NOMO-1 treated with dmso at 0.1 percent for 144 hours (cell line): Measurements from ENCODE around the gene MAP4K5.

Experiments used
- DNase-seq: peaks from one replicate; lab custom pipeline; 2025; ENCODE audit not compliant: unreplicated experiment; lab: John Stamatoyannopoulos, UW

MAP4K5 gene

DNA sequence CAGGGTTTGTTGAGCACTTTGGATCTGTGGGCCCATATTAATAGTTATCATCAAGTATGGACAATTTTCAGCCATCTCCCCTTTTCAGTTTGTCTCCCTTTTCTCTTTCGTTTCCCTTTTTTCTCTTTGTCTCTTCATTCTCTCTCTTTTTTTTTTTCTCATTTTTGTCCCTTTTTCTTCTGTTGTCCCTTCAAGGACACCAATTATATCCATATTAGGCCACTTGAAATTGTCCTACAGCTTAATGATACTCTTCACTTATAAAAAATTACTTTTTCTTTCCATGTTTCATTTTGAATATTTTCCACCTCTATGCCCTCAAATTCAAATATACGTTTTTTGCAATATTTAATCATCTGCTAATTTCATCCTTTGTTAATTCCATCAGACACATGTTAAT lies 53.3 kb downstream of the MAP4K5 start:
- no peak for DNase-seq

DNA sequence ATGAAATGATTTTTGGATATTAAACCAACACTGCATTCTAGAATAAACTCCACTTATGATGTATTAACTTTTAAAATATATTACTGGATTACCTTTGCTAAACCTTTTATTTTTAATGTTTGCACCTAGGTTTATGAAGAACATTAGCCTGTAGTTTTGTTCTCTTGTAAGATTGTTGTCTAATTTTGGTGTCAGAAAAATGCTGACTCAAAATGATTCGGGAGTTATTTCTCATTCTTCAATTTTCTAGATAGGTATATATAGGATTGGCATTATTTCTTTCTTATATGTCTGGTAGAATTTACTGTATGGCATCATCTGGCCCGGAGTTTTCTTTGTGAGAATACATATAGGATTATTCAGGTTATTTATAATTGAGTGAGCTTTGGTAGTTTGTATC lies 54.6 kb downstream of the MAP4K5 start:
- no peak for DNase-seq

DNA sequence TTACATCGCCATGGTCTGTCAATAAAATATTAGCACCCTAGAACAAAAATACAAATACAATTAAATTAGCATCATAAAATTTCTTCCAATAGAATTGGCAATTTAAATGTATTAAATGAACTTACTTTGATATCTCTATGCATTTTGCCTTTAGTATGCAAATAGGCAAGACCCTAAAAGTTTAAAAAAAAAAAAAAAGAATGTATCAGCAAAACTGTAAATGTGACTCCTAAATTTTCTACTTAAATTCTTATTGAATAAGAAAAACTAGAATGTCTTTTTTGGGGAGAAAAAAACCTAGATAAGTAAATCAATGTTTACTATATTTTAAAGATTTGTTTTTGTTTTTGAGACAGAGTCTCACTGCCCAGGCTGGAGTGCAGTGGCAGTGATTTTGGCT lies 56.2 kb downstream of the MAP4K5 start:
- DNase-seq = no peak

DNA sequence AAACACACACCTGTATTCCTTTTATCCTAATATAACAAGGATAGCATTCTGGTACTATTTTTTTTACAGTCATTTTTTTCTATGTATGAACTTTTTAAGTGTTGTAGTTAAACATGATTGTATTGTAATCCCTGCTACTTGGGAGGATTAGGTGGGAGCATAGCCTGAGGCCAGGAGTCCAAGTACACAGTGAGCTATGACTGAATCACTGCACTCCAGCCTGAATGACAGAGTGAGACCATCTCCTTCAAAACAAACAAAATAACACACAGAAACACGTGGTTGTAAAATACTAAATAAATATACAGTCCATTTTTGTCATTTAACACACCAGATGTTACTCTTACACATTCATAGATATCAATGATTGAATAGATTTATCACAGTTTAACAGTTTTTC lies 56.9 kb downstream of the MAP4K5 start:
- DNase-seq = no peak

DNA sequence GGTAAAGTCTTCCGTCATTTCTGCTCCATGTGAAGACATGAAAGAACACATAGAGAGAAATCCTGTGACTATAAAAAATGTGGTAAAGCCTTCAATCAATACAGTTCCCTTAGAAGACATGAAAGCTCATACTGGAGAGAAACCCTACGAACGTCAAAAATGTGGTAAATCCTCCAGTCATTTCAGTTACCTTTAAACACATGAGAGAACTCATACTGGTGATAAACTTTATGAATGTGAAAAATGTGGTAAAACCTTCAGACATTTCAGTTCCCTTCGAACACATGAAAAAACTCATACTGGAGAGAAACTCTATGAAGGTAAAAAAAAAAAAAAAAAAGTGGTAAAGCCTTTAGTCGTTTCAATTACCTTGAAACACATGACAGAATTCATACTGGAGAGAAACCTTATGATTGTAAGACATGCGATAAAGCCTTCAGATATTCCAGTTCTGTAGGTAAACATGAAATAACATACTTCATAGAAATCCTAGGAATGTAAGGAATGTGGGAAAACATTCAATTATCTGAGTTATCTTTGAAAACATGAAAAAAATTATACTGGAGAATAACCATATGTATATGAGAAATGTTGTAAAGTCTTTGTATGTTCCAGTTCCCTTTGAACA lies 60.4 kb downstream of the MAP4K5 start:
- no peak for DNase-seq

DNA sequence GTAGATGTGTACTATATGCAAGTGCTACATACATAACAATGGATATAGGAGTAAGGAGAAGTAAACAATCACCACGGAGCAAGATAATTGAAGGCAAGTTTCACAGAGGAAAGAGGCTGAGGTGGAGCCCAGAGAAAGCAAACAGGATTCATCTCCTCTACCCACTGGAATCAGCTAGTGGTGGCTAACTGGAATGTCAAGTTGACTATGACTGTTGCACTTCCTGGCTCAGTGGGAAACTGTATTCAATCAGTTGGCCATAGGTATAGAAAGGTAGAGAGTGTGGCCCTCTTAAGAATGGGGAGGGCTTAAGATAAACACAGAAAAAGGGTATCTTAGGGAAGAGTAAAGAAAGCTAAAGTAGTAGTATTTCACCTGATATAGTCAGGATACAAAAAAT lies 62.4 kb downstream of the MAP4K5 start:
- DNase-seq = no peak

DNA sequence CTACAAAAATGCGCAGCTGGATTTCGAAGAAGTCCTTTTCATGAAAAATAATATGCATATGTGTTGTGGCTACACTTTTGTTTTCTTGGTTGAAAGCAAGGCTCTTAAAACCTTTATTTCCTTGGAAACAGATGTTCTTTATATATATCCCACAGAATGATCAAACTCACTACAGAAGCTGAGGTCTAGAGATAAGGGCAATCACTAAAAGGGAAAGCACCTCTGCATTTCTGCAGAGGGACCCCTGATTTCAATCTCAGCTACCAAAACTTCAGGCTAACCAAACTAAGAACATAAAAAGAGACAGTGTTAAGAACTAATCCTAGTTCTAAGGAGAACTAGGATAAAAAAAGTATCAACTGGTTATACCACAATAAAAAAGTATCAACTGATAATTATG lies 70.3 kb downstream of the MAP4K5 start:
- no peak for DNase-seq

DNA sequence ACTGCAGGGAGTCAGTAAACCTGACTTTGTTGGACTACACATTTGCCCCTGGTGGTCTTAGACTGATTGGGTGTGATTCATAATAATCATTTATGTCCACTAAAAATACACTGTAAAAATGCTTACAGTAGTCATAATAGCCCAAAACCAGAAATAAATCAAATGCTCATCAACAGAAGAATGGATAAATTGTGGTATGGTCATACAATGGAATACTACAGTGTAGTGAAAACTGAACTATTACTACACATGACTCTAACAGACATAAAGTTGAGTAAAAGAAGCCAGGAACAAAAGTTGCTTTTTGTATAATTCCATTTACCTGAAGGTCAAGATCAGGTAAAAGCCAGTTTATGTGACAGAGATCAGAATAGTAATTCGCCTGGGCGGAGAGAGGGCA lies 78.5 kb downstream of the MAP4K5 start:
- DNase-seq = no peak

DNA sequence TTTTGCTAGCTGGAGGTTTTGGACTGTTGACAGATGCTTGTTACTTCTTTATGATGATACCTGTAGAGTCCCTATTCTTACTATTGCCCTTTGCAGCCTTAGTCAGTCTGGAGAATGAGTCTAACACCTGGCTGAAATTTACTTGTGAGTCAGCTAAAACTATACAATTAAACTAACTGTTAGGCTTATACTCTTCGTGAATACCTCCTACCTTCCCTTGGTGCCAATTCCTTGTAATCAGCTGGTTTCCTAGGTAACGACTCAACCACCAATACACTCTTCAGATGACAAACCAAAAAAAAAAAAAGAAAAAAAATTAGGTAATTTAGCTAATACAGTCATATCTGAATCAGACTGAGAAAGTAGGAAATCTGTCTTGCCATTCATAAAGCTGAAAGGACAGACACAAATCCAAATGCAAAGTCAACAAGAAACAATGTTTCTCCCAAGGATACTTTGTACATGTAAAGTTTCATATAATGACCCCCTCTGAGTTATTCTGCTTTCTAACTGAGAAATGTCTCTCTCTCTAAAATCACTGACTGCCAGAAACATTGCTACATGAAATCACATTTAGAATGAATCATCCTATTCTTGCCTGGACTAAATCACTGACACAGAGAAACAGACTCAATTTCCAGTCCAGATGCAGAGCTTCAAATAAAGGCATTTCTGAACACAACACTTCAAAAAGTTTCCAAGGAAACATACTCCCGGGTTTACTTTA lies 79.2 kb downstream of the MAP4K5 start:
- DNase-seq = no peak

DNA sequence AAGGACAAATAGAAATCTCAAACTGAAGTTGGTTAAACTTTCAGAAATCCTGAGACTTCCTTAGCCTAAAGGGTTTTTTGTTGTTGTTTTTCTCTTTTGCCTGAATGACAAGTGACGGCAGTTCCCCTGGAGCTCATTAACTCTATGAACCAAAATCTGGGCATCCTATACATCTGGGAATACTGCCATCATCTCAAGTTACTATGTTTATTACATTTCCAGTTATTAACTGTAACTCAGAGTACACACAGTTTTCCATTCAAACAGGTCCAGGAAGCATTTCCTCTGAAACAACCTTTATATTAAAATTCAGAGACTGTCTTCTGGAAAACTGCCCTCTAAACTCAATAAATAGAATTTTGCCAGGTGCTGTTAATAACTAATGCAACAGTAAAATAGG lies 80.1 kb downstream of the MAP4K5 start:
- no peak for DNase-seq

DNA sequence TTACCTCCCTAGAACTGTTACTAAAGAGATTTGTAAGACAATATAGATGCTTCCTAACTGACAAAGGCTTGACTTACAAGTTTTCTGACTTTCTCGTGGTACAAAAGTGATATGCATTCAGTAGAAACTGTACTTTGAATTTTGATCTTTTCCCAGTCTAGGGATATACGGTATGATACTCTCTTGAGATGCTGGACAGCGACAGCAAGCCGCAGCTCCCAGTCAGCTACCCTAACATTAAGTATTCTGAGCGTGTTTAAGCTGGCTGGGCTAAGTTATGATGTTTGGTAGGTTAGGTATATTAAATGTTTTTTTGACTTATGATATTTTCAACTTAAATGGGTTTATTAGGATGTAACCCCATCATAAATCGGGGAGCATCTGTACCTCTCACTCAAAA lies 80.5 kb downstream of the MAP4K5 start:
- DNase-seq = no peak

DNA sequence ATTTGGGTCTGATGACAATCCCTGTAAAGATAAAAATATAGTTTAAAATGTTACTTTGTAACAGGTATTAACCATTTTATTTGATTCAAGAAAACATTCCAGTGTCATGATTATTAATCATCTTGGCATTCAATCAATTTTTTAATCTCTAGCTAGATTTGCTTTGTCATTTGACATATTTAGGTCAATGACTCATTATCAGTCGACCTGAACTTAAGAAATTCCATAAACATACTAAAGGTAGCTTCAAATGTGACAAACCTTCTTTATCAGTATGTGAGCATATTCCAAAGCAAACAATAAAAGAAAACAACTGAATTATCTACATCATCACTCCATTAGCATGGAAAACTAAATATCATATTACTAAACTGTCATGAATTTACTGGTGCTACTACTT lies 84.9 kb downstream of the MAP4K5 start:
- no peak for DNase-seq

DNA sequence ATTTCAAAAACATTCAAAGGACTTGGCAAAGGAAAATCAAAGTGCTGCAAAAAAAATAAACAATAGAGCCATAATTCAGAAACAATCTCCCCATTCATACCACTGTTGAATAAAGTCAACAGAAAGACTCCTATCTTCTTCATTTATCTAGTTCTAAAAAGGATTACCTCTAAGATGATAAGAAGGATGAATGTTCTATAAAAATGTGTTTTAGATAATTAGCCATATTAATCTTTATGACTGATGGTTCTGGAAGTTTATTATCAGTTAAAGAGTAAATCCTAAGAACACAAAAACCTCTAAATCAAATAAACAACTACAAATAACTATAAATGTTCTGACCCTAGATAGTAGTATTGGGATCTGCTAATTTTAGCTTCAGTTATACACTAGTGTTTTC lies 97.8 kb downstream of the MAP4K5 start:
- no peak for DNase-seq

DNA sequence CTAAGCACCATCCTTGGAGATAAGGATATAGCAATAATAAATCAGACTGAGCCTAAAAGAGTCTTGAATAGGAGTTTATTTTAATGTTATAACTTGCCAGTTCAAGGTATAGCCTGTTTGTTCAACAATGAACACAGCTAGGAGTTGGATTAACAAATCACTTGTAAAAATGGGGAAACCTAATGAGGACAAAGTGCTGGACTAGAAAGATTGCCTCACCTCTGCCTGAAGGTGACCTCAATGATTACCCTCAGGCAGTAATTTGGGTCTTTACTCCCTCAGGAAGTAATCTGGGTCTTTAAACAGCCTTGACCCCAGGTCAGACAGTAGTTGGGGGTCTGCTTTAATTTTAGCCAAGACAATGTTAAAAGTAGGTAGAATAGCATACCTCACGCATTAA lies 100.2 kb downstream of the MAP4K5 start:
- no peak for DNase-seq

DNA sequence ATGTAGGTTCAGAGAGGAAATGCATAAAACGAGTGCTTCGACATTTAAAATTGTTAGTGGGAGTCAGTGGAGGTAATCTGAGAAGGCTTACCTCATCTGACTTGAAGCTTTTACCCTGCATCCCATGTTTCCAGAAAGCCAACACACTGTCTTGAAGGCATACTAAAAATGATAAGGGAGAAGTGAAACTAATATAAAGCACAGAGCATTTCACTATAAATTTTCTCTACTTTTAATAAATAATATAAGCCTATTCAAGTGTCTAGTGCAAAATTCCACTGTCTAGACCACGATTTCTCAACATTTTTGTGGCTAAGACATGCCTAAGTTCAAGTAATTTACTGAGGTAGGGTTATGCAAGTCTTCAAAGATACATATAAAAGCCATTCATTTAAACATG lies 106.6 kb downstream of the MAP4K5 start:
- DNase-seq = no peak

DNA sequence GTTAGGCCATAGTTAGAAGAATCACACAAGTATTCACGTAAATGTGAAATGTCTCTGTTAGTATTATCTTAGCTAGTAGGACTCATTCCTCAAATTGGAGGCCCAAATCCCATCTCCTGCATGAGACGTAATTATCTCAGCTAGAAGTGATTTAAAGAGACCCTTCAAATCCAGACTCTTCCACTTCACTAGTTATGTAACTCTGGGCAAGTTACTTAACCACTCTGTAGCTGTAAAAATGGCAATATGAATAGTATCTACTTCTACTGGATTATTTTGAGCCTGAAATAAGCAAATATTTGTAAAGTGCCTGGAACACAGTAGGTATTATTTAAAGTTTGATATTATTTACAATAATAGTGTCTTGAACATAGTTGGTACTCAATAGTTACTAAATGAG lies 107.3 kb downstream of the MAP4K5 start:
- no peak for DNase-seq

DNA sequence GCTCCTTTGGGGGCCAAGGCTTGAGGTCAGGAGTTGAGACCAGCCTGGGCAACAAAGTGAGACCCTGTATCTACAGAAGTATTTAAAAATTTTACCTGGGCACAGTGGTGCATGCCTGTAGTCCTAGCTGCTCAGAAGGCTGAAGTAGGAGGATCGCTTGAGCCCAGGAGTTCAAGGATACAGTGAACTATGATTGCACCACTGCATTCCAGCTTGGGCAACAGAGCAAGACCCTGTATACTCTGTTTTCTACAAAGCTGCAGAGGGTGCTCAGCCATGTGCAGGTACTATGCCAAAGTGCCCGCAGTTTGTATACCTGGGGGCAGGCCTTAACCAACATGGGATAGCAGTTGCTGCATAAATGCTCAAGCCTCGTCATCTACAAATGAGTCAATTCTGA lies 108.8 kb downstream of the MAP4K5 start:
- no peak for DNase-seq

DNA sequence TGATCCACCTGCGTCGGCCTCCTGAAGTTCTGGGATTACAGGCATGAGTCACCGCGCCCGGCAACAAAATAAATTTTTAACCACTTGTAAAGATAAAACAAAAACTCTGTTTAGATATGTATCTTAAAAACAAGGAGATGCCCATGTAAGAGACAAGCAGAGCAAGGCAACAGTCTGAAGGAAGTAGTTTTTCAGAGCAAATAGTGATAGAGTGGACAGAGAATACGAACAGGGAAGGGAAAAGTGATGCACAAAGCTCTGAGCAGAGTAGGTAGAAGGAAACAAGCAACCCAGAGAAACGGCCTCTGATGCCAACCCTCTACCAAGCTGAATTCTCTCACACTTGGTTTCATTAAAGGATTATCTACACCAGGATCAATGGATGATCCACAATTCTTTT lies 110.9 kb downstream of the MAP4K5 start:
- no peak for DNase-seq

DNA sequence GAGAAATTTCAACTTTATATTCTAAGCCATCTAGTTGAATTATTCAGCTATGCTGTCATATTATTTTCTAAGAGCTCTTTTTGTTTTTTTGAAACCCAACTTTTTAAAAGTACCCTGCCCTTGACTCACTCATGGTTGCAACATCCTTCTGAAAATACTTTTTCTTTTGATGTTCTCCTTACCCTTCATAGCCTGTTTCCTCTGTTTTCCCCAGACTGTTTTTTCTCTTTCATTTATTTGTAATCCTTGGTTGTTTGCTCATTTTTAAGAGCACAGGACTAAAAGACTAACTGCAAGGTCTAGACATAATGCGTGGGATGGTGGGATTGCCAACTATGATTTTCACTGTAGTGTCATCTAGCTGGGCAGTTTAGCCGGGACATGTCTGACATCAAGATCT lies 114.5 kb downstream of the MAP4K5 start:
- no peak for DNase-seq

DNA sequence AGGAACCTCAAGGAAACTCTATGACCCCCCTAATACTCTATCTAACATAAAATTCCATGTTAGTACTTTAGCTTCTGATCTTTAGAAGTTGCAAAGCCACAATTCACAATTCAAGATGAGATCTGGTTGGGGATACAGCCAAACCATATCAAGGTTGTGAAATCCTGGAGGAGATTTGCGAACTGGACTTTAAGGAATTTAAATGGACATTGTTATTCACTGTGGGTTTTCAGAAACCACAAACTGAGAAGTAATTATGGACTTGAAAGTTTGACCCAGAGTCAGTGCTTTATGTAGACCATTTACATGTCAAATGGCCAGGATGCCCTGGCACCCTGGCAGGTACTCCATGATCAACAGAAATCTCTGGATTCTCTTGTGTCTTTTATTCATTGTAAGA lies 121.4 kb downstream of the MAP4K5 start:
- no peak for DNase-seq

DNA sequence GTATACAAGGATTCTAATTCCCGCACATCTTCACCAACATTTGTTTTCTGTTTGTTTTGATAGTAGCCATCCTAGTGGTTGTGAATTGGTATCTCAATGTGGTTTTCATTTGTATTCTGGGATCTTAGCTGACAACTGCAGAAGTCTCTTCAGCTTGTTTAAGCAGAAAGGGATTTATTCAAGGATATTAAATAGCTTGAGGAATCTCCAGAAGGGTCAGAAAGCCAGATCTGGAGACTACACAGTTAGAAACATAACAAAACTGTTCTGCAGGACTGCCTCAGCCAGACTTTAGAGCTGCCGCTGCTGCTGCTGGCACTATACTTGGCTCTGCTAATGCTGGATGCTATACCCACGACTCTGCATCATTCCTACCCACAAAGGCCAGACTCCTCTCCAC lies 122.3 kb downstream of the MAP4K5 start:
- no peak for DNase-seq

DNA sequence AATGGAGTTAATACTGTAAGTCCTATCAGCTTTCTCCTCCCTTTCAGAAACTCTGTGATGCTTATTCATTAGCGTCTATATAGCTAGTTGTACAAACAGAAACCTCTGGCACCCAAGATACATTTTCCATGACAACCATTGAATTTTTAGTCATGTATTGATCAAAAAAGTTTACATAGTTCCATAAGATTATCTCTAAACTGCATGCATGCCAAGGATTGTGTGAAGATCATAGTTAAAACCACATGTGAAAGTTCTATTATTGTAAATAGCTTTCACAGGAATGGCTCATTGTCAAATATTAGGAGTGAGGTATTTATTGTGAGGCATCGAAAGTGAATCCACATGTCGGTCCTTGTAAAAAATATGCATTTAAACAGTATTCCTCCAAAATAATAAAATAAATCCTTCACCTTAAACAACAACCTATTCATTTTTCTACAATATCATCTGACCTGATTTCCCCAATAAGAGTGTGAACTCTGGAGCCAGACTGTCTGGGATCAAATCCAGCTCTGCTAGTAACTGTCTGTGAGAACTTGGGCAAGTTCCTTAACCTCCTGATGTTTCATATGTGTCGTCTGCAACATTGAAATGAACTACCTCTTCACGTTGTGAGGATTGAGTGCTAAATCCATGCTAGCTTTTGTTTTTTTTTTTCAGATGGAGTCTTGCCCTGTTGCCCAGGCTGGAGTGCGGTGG lies 125.1 kb downstream of the MAP4K5 start:
- DNase-seq = no peak

DNA sequence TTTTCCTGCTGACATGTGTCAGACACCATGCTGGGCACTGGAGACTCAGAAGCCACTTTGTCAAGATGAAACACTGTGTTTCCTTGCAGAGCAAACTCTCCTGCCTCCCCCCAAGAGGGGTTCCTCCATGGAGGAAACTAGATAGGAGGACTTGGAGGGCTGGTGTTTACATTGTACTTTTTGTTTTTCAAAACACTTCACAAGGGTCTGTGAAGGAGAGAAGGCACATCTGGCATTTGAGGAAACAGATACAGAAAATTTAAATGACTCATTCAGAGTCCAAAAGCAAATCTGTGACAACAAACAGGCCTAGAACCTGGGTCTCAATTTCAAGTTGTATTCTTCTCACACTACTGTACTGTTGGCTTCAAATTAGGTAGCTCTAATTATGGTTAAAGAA lies 128.9 kb downstream of the MAP4K5 start:
- no peak for DNase-seq
